Mammary epithelial cell (primary cell): ENCODE data around the gene COLGALT1.

Experiments used
- CTCF ChIP-seq, 2 donors: IDR thresholded peaks in 1 of 2; conservative IDR thresholded peaks in 1 of 2; 2 replicates each; pipeline ENCODE4 v1.5.1; 2011 to 2012; ENCODE audit warnings: inconsistent platforms in 2 of 2, low read length in 2 of 2, mild to moderate bottlenecking in 2 of 2, control low read depth in 1 of 2, low read depth in 1 of 2; ENCODE audit not compliant: insufficient read depth in 1 of 2; ENCODE audit errors: extremely low read depth in 1 of 2
- EZH2 ChIP-seq: IDR thresholded peaks from 2 replicates; pipeline ENCODE4 v1.6.1; 2012; ENCODE audit warnings: low read length, inconsistent platforms, borderline replicate concordance

DNA sequence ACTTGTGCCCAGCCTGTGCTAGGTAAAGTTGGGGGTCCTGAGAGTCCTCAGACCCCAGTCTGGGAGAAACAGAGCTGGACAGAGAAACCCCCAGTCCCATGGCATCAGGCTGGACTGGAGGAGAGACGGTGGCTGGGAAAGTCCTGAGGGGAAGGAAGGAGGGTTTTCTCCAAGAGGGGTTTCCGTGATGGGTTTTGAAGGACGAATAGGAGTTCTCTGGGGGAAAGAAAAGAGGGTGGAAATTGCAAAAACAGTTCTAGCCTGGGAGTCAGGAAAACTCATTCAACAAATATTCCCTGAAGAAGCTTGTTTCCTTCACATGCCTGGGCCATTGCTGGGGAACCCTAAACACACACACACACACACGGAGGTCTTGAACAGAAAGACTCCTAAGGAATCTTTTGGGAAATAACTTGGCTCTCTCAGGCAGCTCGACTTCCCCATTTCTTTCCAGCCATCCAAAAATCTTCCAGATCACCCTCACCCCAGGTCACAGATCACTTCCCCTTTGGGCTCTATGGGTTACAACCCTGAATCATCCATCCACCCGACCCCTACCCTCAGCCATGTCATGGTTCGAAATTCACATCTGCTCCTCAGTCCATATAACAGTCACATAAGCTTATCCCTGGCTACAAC is 47.5 kb downstream of the COLGALT1 start:
- TF ChIP-seq EZH2 (no peak), CTCF (conservative IDR thresholded peaks at IDR 0.05 in 1 of 2, IDR thresholded peaks at IDR 0.05 in 1 of 2; ENCODE audit: extremely low read depth in 1 of 2, insufficient read depth in 1 of 2, low read depth in 1 of 2, low read length in 2 of 2) (no peak)
